ENCODE data around the gene COL25A1.

GRCh38 chr4:108772402-108772801 lies 530.1 kb downstream of the COL25A1 start:
- TF ChIP-seq CTCF (IDR thresholded peaks at IDR 0.05) = no peak
- no peak for TF ChIP-seq POLR2A (IDR thresholded peaks at IDR 0.05)
